DND-41 (cell line): ENCODE results near the gene RORC.

Source experiments
- ATAC-seq: fragments of 200-7000 bp; cut with Tn5 transposase; 3 replicates; pipeline ENCODE4 v1.9.1; 2021; ENCODE audit warnings: low read depth; ENCODE audit not compliant: insufficient read depth
- DNase-seq: peaks from one replicate; pipeline ENCODE4 v3.0.0-alpha.2; 2020
- H2AFZ ChIP-seq: 2 replicates; pipeline ENCODE4 v1.6.0; 2012; ENCODE audit warnings: low read depth, low read length
- H3K27ac ChIP-seq: 2 replicates; pipeline ENCODE4 v1.5.1; 2012; ENCODE audit warnings: low read length, inconsistent platforms
- H3K27me3 ChIP-seq: fragments of 200-600 bp; sonication (generic); 2 replicates; pipeline ENCODE4 v1.6.0; 2012; ENCODE audit warnings: low read length, mild to moderate bottlenecking, inconsistent platforms; ENCODE audit not compliant: insufficient read depth, poor library complexity
- H3K36me3 ChIP-seq: 2 replicates; pipeline ENCODE4 v1.5.1; 2012; ENCODE audit warnings: low read length, inconsistent platforms; ENCODE audit not compliant: insufficient read depth
- H3K4me1 ChIP-seq: 2 replicates; pipeline ENCODE4 v1.5.1; 2012; ENCODE audit warnings: mild to moderate bottlenecking, low read length; ENCODE audit not compliant: insufficient read depth
- H3K4me2 ChIP-seq: 2 replicates; pipeline ENCODE4 v1.6.0; 2012; ENCODE audit warnings: mild to moderate bottlenecking, moderate library complexity, low read length, inconsistent platforms; ENCODE audit not compliant: insufficient read depth
- H3K4me3 ChIP-seq, 2 experiments: fragments of 200-600 bp in 1 of 2; shearing (Covaris generic) in 1 of 2; 2 replicates each; pipeline ENCODE4 v1.5.1; 2012 to 2016; ENCODE audit warnings: inconsistent platforms in 2 of 2, low read length in 2 of 2, mild to moderate bottlenecking in 2 of 2, low read depth in 1 of 2, moderate library complexity in 1 of 2
- H3K79me2 ChIP-seq: 2 replicates; pipeline ENCODE4 v1.6.0; 2012; ENCODE audit warnings: low read length, inconsistent platforms; ENCODE audit not compliant: insufficient read depth
- H3K9ac ChIP-seq: 2 replicates; pipeline ENCODE4 v1.6.0; 2012; ENCODE audit warnings: low read depth, mild to moderate bottlenecking, inconsistent platforms, low read length, moderate library complexity
- H3K9me3 ChIP-seq: 2 replicates; pipeline ENCODE4 v1.5.1; 2012; ENCODE audit warnings: low read length, moderate library complexity, mild to moderate bottlenecking, inconsistent platforms; ENCODE audit not compliant: insufficient read depth, severe bottlenecking
- H4K20me1 ChIP-seq: 2 replicates; pipeline ENCODE4 v1.6.0; 2012; ENCODE audit warnings: low read length; ENCODE audit not compliant: insufficient read depth
- CTCF ChIP-seq: IDR thresholded peaks from 2 replicates; pipeline ENCODE4 v1.5.1; 2012; ENCODE audit warnings: borderline replicate concordance, low read length, moderate library complexity, mild to moderate bottlenecking; ENCODE audit not compliant: poor library complexity, severe bottlenecking; ENCODE audit errors: extremely low read depth
- EZH2 ChIP-seq: IDR thresholded peaks from 3 replicates; pipeline ENCODE4 v1.6.1; 2012; ENCODE audit warnings: borderline replicate concordance, low read depth, mild to moderate bottlenecking, moderate library complexity, low read length, inconsistent platforms; ENCODE audit not compliant: severe bottlenecking

The RORC gene

GRCh38 chr1:151862604-151863003 is 31.0 kb upstream of the RORC start:
- no peaks in the 10 kb centered on the region for H4K20me1 ChIP-seq
- no peaks in the 10 kb centered on the region for H3K9me3 ChIP-seq
- H3K9ac ChIP-seq = no peak overlapping the region
- peaks cover 4% of the 10 kb centered on the region for H3K27me3 ChIP-seq
- ATAC-seq (no peak), DNase-seq (no peak)
- H3K36me3 ChIP-seq = no peaks in the 10 kb centered on the region
- TF ChIP-seq EZH2 = no peak
- no peak for TF ChIP-seq CTCF
- no peak overlapping the region for H3K4me2 ChIP-seq
- no peak overlapping the region for H3K27ac ChIP-seq
- no peaks in the 10 kb centered on the region for H3K79me2 ChIP-seq
- H2AFZ ChIP-seq = no peak overlapping the region
- H3K4me1 ChIP-seq = no peaks in the 10 kb centered on the region
- H3K4me3 ChIP-seq = no peak overlapping the region

GRCh38 chr1:151860504-151861187 is 29.0 kb upstream of the RORC start:
- no peak for ATAC-seq
- H3K4me2 ChIP-seq = no peak overlapping the region
- H4K20me1 ChIP-seq = no peaks in the 10 kb centered on the region
- no peak overlapping the region for H3K27ac ChIP-seq
- H3K4me1 ChIP-seq = no peaks in the 10 kb centered on the region
- no peaks in the 10 kb centered on the region for H3K79me2 ChIP-seq
- H3K9me3 ChIP-seq = no peaks in the 10 kb centered on the region
- no peak overlapping the region for H3K9ac ChIP-seq
- H3K4me3 ChIP-seq = no peak overlapping the region
- no peaks in the 10 kb centered on the region for H3K36me3 ChIP-seq
- no peak for DNase-seq
- no peak overlapping the region for H2AFZ ChIP-seq
- peaks cover 4% of the 10 kb centered on the region for H3K27me3 ChIP-seq
- TF ChIP-seq CTCF = no peak
- TF ChIP-seq EZH2 = no peak

GRCh38 chr1:151859891-151860293 is 28.3 kb upstream of the RORC start:
- Histone ChIP-seq H3K79me2 (no peaks in the 10 kb centered on the region), H3K4me1 (no peaks in the 10 kb centered on the region), H3K4me3 (no peak overlapping the region), H3K9ac (no peak overlapping the region), H3K36me3 (no peaks in the 10 kb centered on the region), H3K4me2 (no peak overlapping the region), H3K27me3 (peaks cover 4% of the 10 kb centered on the region), H3K27ac (no peak overlapping the region), H2AFZ (no peak overlapping the region), H3K9me3 (no peaks in the 10 kb centered on the region), H4K20me1 (no peaks in the 10 kb centered on the region)
- ATAC-seq = no peak
- TF ChIP-seq EZH2 (no peak), CTCF (no peak)
- no peak for DNase-seq
